ENCODE data around the gene SORCS2.

Gene SORCS2

GRCh38 chr4:7478665-7479064, 286.3 kb downstream of the SORCS2 start:
- TF ChIP-seq MAX (IDR thresholded peaks at IDR 0.05; ENCODE audit: low read depth, low read length) (no peak), CTCF (IDR thresholded peaks at IDR 0.05; ENCODE audit: low read depth, low read length) (no peak), MYC (IDR thresholded peaks at IDR 0.05; ENCODE audit: low read depth, low read length) (no peak), POLR2A (IDR thresholded peaks at IDR 0.05; ENCODE audit: extremely low read depth, insufficient read length) (no peak)
- no peak for DNase-seq (ENCODE audit: low read depth)
- H3K4me3 ChIP-seq (ENCODE audit: low read depth, low read length): no peak overlapping the region

GRCh38 chr4:7480423-7480822, 288.1 kb downstream of the SORCS2 start:
- no peak overlapping the region for H3K4me3 ChIP-seq (ENCODE audit: low read depth, low read length)
- TF ChIP-seq MAX (IDR thresholded peaks at IDR 0.05; ENCODE audit: low read depth, low read length) (no peak), POLR2A (IDR thresholded peaks at IDR 0.05; ENCODE audit: extremely low read depth, insufficient read length) (no peak), MYC (IDR thresholded peaks at IDR 0.05; ENCODE audit: low read depth, low read length) (no peak), CTCF (IDR thresholded peaks at IDR 0.05; ENCODE audit: low read depth, low read length) (no peak)
- DNase-seq (ENCODE audit: low read depth): no peak

- H3K4me3 ChIP-seq (ENCODE audit: low read depth, low read length): no peak overlapping the region
- TF ChIP-seq MYC (IDR thresholded peaks at IDR 0.05; ENCODE audit: low read depth, low read length) (no peak), MAX (IDR thresholded peaks at IDR 0.05; ENCODE audit: low read depth, low read length) (no peak), POLR2A (IDR thresholded peaks at IDR 0.05; ENCODE audit: extremely low read depth, insufficient read length) (no peak), CTCF (IDR thresholded peaks at IDR 0.05; ENCODE audit: low read depth, low read length) (no peak)
- no peak for DNase-seq (ENCODE audit: low read depth)
Observed at GRCh38 chr4:7481227-7481626, 288.9 kb downstream of the SORCS2 start.

- no peak overlapping the region for H3K4me3 ChIP-seq (ENCODE audit: low read depth, low read length)
- TF ChIP-seq POLR2A (IDR thresholded peaks at IDR 0.05; ENCODE audit: extremely low read depth, insufficient read length) (no peak), MAX (IDR thresholded peaks at IDR 0.05; ENCODE audit: low read depth, low read length) (no peak), MYC (IDR thresholded peaks at IDR 0.05; ENCODE audit: low read depth, low read length) (no peak), CTCF (IDR thresholded peaks at IDR 0.05; ENCODE audit: low read depth, low read length) (no peak)
- DNase-seq (ENCODE audit: low read depth): no peak
Observed at GRCh38 chr4:7485096-7485495, 292.8 kb downstream of the SORCS2 start.

GRCh38 chr4:7486101-7486500, 293.8 kb downstream of the SORCS2 start:
- H3K4me3 ChIP-seq (ENCODE audit: low read depth, low read length): no peak overlapping the region
- TF ChIP-seq MAX (IDR thresholded peaks at IDR 0.05; ENCODE audit: low read depth, low read length) (no peak), MYC (IDR thresholded peaks at IDR 0.05; ENCODE audit: low read depth, low read length) (no peak), CTCF (IDR thresholded peaks at IDR 0.05; ENCODE audit: low read depth, low read length) (no peak), POLR2A (IDR thresholded peaks at IDR 0.05; ENCODE audit: extremely low read depth, insufficient read length) (no peak)
- no peak for DNase-seq (ENCODE audit: low read depth)

- H3K4me3 ChIP-seq (ENCODE audit: low read depth, low read length): no peak overlapping the region
- TF ChIP-seq MAX (IDR thresholded peaks at IDR 0.05; ENCODE audit: low read depth, low read length) (no peak), POLR2A (IDR thresholded peaks at IDR 0.05; ENCODE audit: extremely low read depth, insufficient read length) (no peak), CTCF (IDR thresholded peaks at IDR 0.05; ENCODE audit: low read depth, low read length) (no peak), MYC (IDR thresholded peaks at IDR 0.05; ENCODE audit: low read depth, low read length) (no peak)
- no peak for DNase-seq (ENCODE audit: low read depth)
Observed at GRCh38 chr4:7487502-7487901, 295.2 kb downstream of the SORCS2 start.
